ENCODE measurements around the gene IGF2BP2.

IGF2BP2 gene

GRCh38 chr3:185727873-185728272 lies 97.0 kb downstream of the IGF2BP2 start:
- Histone ChIP-seq H2AFZ (ENCODE audit: low read depth, low read length) (no peak overlapping the region), H3K4me1 (ENCODE audit: low read length) (peaks cover 5% of the 10 kb centered on the region), H4K20me1 (ENCODE audit: insufficient read depth, low read length) (no peaks in the 10 kb centered on the region), H3K4me2 (ENCODE audit: low read length) (no peak overlapping the region), H3K27ac (ENCODE audit: low read length) (no peak overlapping the region), H3K27me3 (ENCODE audit: low read depth, low read length) (peaks cover 6% of the 10 kb centered on the region; the same call in 1 of the 2 replicates), H3K36me3 (replicated peaks; ENCODE audit: low read depth, low read length) (no peaks in the 10 kb centered on the region), H3K4me3 (ENCODE audit: low read length) (no peak overlapping the region), H3K79me2 (ENCODE audit: low read length) (no peaks in the 10 kb centered on the region), H3K9me3 (ENCODE audit: insufficient read depth, low read length) (no peaks in the 10 kb centered on the region), H3K9ac (ENCODE audit: low read length) (no peak overlapping the region)
- TF ChIP-seq EZH2phosphoT487 (IDR thresholded peaks at IDR 0.05; ENCODE audit: low read depth) (no peak), CTCF (IDR thresholded peaks at IDR 0.05; ENCODE audit: low read depth, low read length) (no peak)

GRCh38 chr3:185726254-185726967 lies 98.4 kb downstream of the IGF2BP2 start:
- Histone ChIP-seq H3K4me2 (ENCODE audit: low read length) (no peak overlapping the region), H3K9me3 (ENCODE audit: insufficient read depth, low read length) (no peaks in the 10 kb centered on the region), H4K20me1 (ENCODE audit: insufficient read depth, low read length) (no peaks in the 10 kb centered on the region), H3K79me2 (ENCODE audit: low read length) (no peaks in the 10 kb centered on the region), H3K27ac (ENCODE audit: low read length) (no peak overlapping the region), H2AFZ (ENCODE audit: low read depth, low read length) (no peak overlapping the region), H3K4me3 (ENCODE audit: low read length) (no peak overlapping the region), H3K36me3 (replicated peaks; ENCODE audit: low read depth, low read length) (no peaks in the 10 kb centered on the region), H3K27me3 (ENCODE audit: low read depth, low read length) (peaks cover 7% of the 10 kb centered on the region; the same call in 1 of the 2 replicates), H3K9ac (ENCODE audit: low read length) (no peak overlapping the region), H3K4me1 (ENCODE audit: low read length) (no peaks in the 10 kb centered on the region)
- TF ChIP-seq CTCF (IDR thresholded peaks at IDR 0.05; ENCODE audit: low read depth, low read length) (no peak), EZH2phosphoT487 (IDR thresholded peaks at IDR 0.05; ENCODE audit: low read depth) (no peak)

GRCh38 chr3:185724761-185725160 lies 100.1 kb downstream of the IGF2BP2 start:
- no peak overlapping the region for H3K27ac ChIP-seq (ENCODE audit: low read length)
- no peaks in the 10 kb centered on the region for H3K9me3 ChIP-seq (ENCODE audit: insufficient read depth, low read length)
- H4K20me1 ChIP-seq (ENCODE audit: insufficient read depth, low read length) = no peaks in the 10 kb centered on the region
- peaks cover 7% of the 10 kb centered on the region; the same call in 1 of the 2 replicates for H3K27me3 ChIP-seq (ENCODE audit: low read depth, low read length)
- no peak overlapping the region for H2AFZ ChIP-seq (ENCODE audit: low read depth, low read length)
- no peaks in the 10 kb centered on the region for H3K79me2 ChIP-seq (ENCODE audit: low read length)
- TF ChIP-seq EZH2phosphoT487 (IDR thresholded peaks at IDR 0.05; ENCODE audit: low read depth) = no peak
- TF ChIP-seq CTCF (IDR thresholded peaks at IDR 0.05; ENCODE audit: low read depth, low read length) = no peak
- H3K4me3 ChIP-seq (ENCODE audit: low read length) = no peak overlapping the region
- H3K36me3 ChIP-seq (replicated peaks; ENCODE audit: low read depth, low read length) = no peaks in the 10 kb centered on the region
- H3K4me2 ChIP-seq (ENCODE audit: low read length) = no peak overlapping the region
- H3K4me1 ChIP-seq (ENCODE audit: low read length) = no peaks in the 10 kb centered on the region
- no peak overlapping the region for H3K9ac ChIP-seq (ENCODE audit: low read length)

- Histone ChIP-seq H3K4me1 (ENCODE audit: low read length) (no peaks in the 10 kb centered on the region), H3K27me3 (ENCODE audit: low read depth, low read length) (peaks cover 7% of the 10 kb centered on the region; the same call in 1 of the 2 replicates), H3K27ac (ENCODE audit: low read length) (no peak overlapping the region), H3K9me3 (ENCODE audit: insufficient read depth, low read length) (no peaks in the 10 kb centered on the region), H2AFZ (ENCODE audit: low read depth, low read length) (no peak overlapping the region), H3K36me3 (replicated peaks; ENCODE audit: low read depth, low read length) (no peaks in the 10 kb centered on the region), H3K9ac (ENCODE audit: low read length) (no peak overlapping the region), H3K4me2 (ENCODE audit: low read length) (no peak overlapping the region), H4K20me1 (ENCODE audit: insufficient read depth, low read length) (no peaks in the 10 kb centered on the region), H3K79me2 (ENCODE audit: low read length) (no peaks in the 10 kb centered on the region), H3K4me3 (ENCODE audit: low read length) (no peak overlapping the region)
- TF ChIP-seq EZH2phosphoT487 (IDR thresholded peaks at IDR 0.05; ENCODE audit: low read depth) = no peak
- no peak for TF ChIP-seq CTCF (IDR thresholded peaks at IDR 0.05; ENCODE audit: low read depth, low read length)
Measured at GRCh38 chr3:185724251-185724650, 100.6 kb downstream of the IGF2BP2 start.

All from OCI-LY3 (cell line).